ENCODE results near the gene MAP6. TPM values are rescaled to one million over a fixed set of nuclear protein-coding genes. Genes with fewer than 3 reads are reported as not detected.

Gene MAP6
- total RNA-seq (ENCODE audit: low replicate concordance) = 4.3 and 30.5 TPM in 2 replicates
- long read RNA-seq, partial matches to known transcripts = 1 of 1 reads
- long read RNA-seq, other reads (novel, unspliced or antisense) = 0 of 1 reads

GRCh38 chr11:75668451-75669297 lies at the start of gene MAP6:
MAP6 (minus strand) TSS chr11:75669038; CDS start chr11:75668369, 669 bp downstream.
- peak within 1 kb of the TSS; percentile 85 for H3K27ac Mint-ChIP-seq
- no peaks in the 10 kb centered on the region for H3K36me3 Mint-ChIP-seq
- DNase-seq (ENCODE audit: extremely low spot score, unreplicated experiment) = no peak
- H3K4me3 Mint-ChIP-seq = peak within 1 kb of the TSS; percentile 89
- H3K27me3 Mint-ChIP-seq = peaks cover 80% of the 10 kb centered on the region
- H3K9me3 Mint-ChIP-seq = no peaks in the 10 kb centered on the region
- H3K4me1 Mint-ChIP-seq (ENCODE audit: unreplicated experiment) = peaks cover 5% of the 10 kb centered on the region
- no peak for TF ChIP-seq CTCF (conservative IDR thresholded peaks at IDR 0.05)

GRCh38 chr11:75717608-75718418 lies 49.0 kb upstream of the MAP6 start, which contains the start of gene MOGAT2:
MOGAT2 (plus strand) TSS chr11:75717838; CDS start chr11:75717889, 51 bp downstream.
- Mint-ChIP-seq H3K9me3 (no peaks in the 10 kb centered on the region), H3K27me3 (no peaks in the 10 kb centered on the region), H3K4me1 (ENCODE audit: unreplicated experiment) (peaks cover 8% of the 10 kb centered on the region), H3K27ac (peak within 1 kb of the TSS; percentile 0), H3K36me3 (no peaks in the 10 kb centered on the region), H3K4me3 (no peak within 1 kb of the TSS)
- no peak for TF ChIP-seq CTCF (conservative IDR thresholded peaks at IDR 0.05)
- no peak for DNase-seq (ENCODE audit: extremely low spot score, unreplicated experiment)

GRCh38 chr11:75716659-75717058 lies 47.8 kb upstream of the MAP6 start:
- peaks cover 8% of the 10 kb centered on the region for H3K4me1 Mint-ChIP-seq (ENCODE audit: unreplicated experiment)
- no peaks in the 10 kb centered on the region for H3K36me3 Mint-ChIP-seq

GRCh38 chr11:75715688-75716087 lies 46.9 kb upstream of the MAP6 start:
- H3K36me3 Mint-ChIP-seq = no peaks in the 10 kb centered on the region
- no peaks in the 10 kb centered on the region for H3K9me3 Mint-ChIP-seq
- H3K27me3 Mint-ChIP-seq = no peaks in the 10 kb centered on the region
- peaks cover 8% of the 10 kb centered on the region for H3K4me1 Mint-ChIP-seq (ENCODE audit: unreplicated experiment)
- no peak overlapping the region for H3K4me3 Mint-ChIP-seq
- DNase-seq (ENCODE audit: extremely low spot score, unreplicated experiment) = no peak
- no peak overlapping the region for H3K27ac Mint-ChIP-seq
- no peak for TF ChIP-seq CTCF (conservative IDR thresholded peaks at IDR 0.05)

More at GRCh38 chr11:75716659-75717058, 47.8 kb upstream of the MAP6 start:
- no peak for DNase-seq (ENCODE audit: extremely low spot score, unreplicated experiment)
- H3K4me3 Mint-ChIP-seq = no peak overlapping the region
- no peaks in the 10 kb centered on the region for H3K9me3 Mint-ChIP-seq
- no peaks in the 10 kb centered on the region for H3K27me3 Mint-ChIP-seq
- no peak overlapping the region for H3K27ac Mint-ChIP-seq
- no peak for TF ChIP-seq CTCF (conservative IDR thresholded peaks at IDR 0.05)

GRCh38 chr11:75714211-75714610 lies 45.4 kb upstream of the MAP6 start:
- H3K9me3 Mint-ChIP-seq = no peaks in the 10 kb centered on the region
- no peak for DNase-seq (ENCODE audit: extremely low spot score, unreplicated experiment)
- no peak for TF ChIP-seq CTCF (conservative IDR thresholded peaks at IDR 0.05)
- no peaks in the 10 kb centered on the region for H3K27me3 Mint-ChIP-seq
- H3K27ac Mint-ChIP-seq = no peak overlapping the region
- no peak overlapping the region for H3K4me3 Mint-ChIP-seq
- no peaks in the 10 kb centered on the region for H3K36me3 Mint-ChIP-seq
- peaks cover 6% of the 10 kb centered on the region for H3K4me1 Mint-ChIP-seq (ENCODE audit: unreplicated experiment)

Data from type B pancreatic cell (in vitro differentiated cells).